ENCODE measurements around the gene PCLO. TPM values are rescaled to one million over a fixed set of nuclear protein-coding genes. Genes with fewer than 3 reads are reported as not detected.

PCLO gene
- total RNA-seq, 1 experiment from 2014 or later, result 3.0 TPM

GRCh38 chr7:83054472-83054871 lies 108.2 kb downstream of the PCLO start (continued):
- TF ChIP-seq AFF4 (CRISPR knock-in tag; IDR thresholded peaks at IDR 0.05; ENCODE audit: borderline replicate concordance) (no peak), ZNF317 (CRISPR knock-in tag; IDR thresholded peaks at IDR 0.05; ENCODE audit: borderline replicate concordance, low read depth) (no peak), ZNF138 (CRISPR knock-in tag; conservative IDR thresholded peaks at IDR 0.05) (no peak), GRHL2 (CRISPR knock-in tag; IDR thresholded peaks at IDR 0.05; ENCODE audit: insufficient replicate concordance, severe bottlenecking) (no peak), JUN (CRISPR knock-in tag; IDR thresholded peaks at IDR 0.05) (no peak), NFYB (CRISPR knock-in tag; conservative IDR thresholded peaks at IDR 0.05; ENCODE audit: low read depth) (no peak), FOXJ3 (CRISPR knock-in tag; IDR thresholded peaks at IDR 0.05; ENCODE audit: borderline replicate concordance) (no peak)
- TF ChIP-seq, protein P1, sequence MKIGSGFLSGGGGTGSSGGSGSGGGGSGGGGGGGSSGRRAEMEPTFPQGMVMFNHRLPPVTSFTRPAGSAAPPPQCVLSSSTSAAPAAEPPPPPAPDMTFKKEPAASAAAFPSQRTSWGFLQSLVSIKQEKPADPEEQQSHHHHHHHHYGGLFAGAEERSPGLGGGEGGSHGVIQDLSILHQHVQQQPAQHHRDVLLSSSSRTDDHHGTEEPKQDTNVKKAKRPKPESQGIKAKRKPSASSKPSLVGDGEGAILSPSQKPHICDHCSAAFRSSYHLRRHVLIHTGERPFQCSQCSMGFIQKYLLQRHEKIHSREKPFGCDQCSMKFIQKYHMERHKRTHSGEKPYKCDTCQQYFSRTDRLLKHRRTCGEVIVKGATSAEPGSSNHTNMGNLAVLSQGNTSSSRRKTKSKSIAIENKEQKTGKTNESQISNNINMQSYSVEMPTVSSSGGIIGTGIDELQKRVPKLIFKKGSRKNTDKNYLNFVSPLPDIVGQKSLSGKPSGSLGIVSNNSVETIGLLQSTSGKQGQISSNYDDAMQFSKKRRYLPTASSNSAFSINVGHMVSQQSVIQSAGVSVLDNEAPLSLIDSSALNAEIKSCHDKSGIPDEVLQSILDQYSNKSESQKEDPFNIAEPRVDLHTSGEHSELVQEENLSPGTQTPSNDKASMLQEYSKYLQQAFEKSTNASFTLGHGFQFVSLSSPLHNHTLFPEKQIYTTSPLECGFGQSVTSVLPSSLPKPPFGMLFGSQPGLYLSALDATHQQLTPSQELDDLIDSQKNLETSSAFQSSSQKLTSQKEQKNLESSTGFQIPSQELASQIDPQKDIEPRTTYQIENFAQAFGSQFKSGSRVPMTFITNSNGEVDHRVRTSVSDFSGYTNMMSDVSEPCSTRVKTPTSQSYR (CRISPR knock-in tag; IDR thresholded peaks at IDR 0.05), result no peak
- TF ChIP-seq, protein P2, sequence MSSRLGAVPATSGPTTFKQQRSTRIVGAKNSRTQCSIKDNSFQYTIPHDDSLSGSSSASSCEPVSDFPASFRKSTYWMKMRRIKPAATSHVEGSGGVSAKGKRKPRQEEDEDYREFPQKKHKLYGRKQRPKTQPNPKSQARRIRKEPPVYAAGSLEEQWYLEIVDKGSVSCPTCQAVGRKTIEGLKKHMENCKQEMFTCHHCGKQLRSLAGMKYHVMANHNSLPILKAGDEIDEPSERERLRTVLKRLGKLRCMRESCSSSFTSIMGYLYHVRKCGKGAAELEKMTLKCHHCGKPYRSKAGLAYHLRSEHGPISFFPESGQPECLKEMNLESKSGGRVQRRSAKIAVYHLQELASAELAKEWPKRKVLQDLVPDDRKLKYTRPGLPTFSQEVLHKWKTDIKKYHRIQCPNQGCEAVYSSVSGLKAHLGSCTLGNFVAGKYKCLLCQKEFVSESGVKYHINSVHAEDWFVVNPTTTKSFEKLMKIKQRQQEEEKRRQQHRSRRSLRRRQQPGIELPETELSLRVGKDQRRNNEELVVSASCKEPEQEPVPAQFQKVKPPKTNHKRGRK (CRISPR knock-in tag; IDR thresholded peaks at IDR 0.05; ENCODE audit: borderline replicate concordance), result no peak

- no peaks in the 10 kb centered on the region for H3K4me1 Mint-ChIP-seq
- ATAC-seq (no peak), DNase-seq (ENCODE audit: low spot score) (no peak)
- ChIA-PET CTCF (no interaction called here), POLR2A (no interaction called here)
- H3K9me3 Mint-ChIP-seq, result no peaks in the 10 kb centered on the region
- no peak overlapping the region for H3K27ac Mint-ChIP-seq
- H3K36me3 Mint-ChIP-seq, result no peaks in the 10 kb centered on the region
- H3K27me3 Mint-ChIP-seq (ENCODE audit: low read depth), result no peaks in the 10 kb centered on the region
- no peak overlapping the region for H3K4me3 Mint-ChIP-seq
- TF ChIP-seq, protein P3, sequence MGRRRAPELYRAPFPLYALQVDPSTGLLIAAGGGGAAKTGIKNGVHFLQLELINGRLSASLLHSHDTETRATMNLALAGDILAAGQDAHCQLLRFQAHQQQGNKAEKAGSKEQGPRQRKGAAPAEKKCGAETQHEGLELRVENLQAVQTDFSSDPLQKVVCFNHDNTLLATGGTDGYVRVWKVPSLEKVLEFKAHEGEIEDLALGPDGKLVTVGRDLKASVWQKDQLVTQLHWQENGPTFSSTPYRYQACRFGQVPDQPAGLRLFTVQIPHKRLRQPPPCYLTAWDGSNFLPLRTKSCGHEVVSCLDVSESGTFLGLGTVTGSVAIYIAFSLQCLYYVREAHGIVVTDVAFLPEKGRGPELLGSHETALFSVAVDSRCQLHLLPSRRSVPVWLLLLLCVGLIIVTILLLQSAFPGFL (CRISPR knock-in tag; IDR thresholded peaks at IDR 0.05; ENCODE audit: borderline replicate concordance), result no peak
- TF ChIP-seq HMGXB4 (CRISPR knock-in tag; IDR thresholded peaks at IDR 0.05), result no peak
- TF ChIP-seq, protein P4, sequence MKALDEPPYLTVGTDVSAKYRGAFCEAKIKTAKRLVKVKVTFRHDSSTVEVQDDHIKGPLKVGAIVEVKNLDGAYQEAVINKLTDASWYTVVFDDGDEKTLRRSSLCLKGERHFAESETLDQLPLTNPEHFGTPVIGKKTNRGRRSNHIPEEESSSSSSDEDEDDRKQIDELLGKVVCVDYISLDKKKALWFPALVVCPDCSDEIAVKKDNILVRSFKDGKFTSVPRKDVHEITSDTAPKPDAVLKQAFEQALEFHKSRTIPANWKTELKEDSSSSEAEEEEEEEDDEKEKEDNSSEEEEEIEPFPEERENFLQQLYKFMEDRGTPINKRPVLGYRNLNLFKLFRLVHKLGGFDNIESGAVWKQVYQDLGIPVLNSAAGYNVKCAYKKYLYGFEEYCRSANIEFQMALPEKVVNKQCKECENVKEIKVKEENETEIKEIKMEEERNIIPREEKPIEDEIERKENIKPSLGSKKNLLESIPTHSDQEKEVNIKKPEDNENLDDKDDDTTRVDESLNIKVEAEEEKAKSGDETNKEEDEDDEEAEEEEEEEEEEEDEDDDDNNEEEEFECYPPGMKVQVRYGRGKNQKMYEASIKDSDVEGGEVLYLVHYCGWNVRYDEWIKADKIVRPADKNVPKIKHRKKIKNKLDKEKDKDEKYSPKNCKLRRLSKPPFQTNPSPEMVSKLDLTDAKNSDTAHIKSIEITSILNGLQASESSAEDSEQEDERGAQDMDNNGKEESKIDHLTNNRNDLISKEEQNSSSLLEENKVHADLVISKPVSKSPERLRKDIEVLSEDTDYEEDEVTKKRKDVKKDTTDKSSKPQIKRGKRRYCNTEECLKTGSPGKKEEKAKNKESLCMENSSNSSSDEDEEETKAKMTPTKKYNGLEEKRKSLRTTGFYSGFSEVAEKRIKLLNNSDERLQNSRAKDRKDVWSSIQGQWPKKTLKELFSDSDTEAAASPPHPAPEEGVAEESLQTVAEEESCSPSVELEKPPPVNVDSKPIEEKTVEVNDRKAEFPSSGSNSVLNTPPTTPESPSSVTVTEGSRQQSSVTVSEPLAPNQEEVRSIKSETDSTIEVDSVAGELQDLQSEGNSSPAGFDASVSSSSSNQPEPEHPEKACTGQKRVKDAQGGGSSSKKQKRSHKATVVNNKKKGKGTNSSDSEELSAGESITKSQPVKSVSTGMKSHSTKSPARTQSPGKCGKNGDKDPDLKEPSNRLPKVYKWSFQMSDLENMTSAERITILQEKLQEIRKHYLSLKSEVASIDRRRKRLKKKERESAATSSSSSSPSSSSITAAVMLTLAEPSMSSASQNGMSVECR (CRISPR knock-in tag; IDR thresholded peaks at IDR 0.05; ENCODE audit: borderline replicate concordance), result no peak
- TF ChIP-seq, protein P5, sequence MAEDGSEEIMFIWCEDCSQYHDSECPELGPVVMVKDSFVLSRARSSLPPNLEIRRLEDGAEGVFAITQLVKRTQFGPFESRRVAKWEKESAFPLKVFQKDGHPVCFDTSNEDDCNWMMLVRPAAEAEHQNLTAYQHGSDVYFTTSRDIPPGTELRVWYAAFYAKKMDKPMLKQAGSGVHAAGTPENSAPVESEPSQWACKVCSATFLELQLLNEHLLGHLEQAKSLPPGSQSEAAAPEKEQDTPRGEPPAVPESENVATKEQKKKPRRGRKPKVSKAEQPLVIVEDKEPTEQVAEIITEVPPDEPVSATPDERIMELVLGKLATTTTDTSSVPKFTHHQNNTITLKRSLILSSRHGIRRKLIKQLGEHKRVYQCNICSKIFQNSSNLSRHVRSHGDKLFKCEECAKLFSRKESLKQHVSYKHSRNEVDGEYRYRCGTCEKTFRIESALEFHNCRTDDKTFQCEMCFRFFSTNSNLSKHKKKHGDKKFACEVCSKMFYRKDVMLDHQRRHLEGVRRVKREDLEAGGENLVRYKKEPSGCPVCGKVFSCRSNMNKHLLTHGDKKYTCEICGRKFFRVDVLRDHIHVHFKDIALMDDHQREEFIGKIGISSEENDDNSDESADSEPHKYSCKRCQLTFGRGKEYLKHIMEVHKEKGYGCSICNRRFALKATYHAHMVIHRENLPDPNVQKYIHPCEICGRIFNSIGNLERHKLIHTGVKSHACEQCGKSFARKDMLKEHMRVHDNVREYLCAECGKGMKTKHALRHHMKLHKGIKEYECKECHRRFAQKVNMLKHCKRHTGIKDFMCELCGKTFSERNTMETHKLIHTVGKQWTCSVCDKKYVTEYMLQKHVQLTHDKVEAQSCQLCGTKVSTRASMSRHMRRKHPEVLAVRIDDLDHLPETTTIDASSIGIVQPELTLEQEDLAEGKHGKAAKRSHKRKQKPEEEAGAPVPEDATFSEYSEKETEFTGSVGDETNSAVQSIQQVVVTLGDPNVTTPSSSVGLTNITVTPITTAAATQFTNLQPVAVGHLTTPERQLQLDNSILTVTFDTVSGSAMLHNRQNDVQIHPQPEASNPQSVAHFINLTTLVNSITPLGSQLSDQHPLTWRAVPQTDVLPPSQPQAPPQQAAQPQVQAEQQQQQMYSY (CRISPR knock-in tag; IDR thresholded peaks at IDR 0.05), result no peak
Measured at GRCh38 chr7:83053965-83054364, 108.7 kb downstream of the PCLO start.

Data from WTC11 (cell line).